ENCODE data around the gene GSTM1.

GSTM1 gene

GRCh38 chr1:109649491-109649914, 38.1 kb upstream of the GSTM1 start:
- Histone ChIP-seq H3K9me3 (ENCODE audit: control insufficient read depth in 5 of 5, low read length in 5 of 5) (no peaks in the 10 kb centered on the region), H3K27ac (ENCODE audit: low read depth, low read length) (no peak overlapping the region), H3K4me3 (ENCODE audit: low read depth in 1 of 5, low read length in 5 of 5) (peak overlapping the region in 4 of 5 donors; percentile 12 to 52 (median 28)), H3K9ac (ENCODE audit: low read length in 5 of 5) (peak overlapping the region in 1 of 5 donors; percentile 43), H3K4me1 (ENCODE audit: control insufficient read depth in 5 of 5, insufficient read depth in 5 of 5, low read length in 5 of 5) (peaks cover 0 to 3% (median 0%) of the 10 kb centered on the region in 5 donors), H3K36me3 (ENCODE audit: control insufficient read depth in 5 of 5, insufficient read depth in 5 of 5, low read length in 5 of 5) (no peaks in the 10 kb centered on the region), H3K27me3 (ENCODE audit: control insufficient read depth in 5 of 5, insufficient read depth in 4 of 5, low read length in 5 of 5) (no peaks in the 10 kb centered on the region)

DNA sequence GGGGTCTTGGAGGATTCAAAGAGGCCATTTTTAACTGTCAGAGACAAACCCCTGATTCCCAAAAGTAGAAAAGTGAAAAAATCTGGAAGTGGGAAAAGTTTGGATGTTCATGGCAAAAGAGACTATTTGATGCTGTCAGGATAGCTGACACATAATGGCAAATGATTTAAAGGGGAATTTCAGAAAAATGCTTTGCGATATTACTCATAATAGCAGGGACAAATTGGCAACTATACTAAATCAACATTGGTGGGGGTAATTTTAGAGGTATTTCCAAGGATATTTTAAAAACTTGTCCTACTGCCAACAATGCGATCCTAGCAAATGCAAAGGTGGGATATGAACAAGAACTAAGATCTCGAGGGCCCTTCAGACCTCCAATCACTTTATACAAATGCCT, 37.0 kb upstream of the GSTM1 start:
- H3K4me1 ChIP-seq (ENCODE audit: control insufficient read depth in 5 of 5, insufficient read depth in 5 of 5, low read length in 5 of 5) = peaks cover 0 to 10% (median 7%) of the 10 kb centered on the region in 5 donors
- no peaks in the 10 kb centered on the region for H3K27me3 ChIP-seq (ENCODE audit: control insufficient read depth in 5 of 5, insufficient read depth in 4 of 5, low read length in 5 of 5)
- H3K27ac ChIP-seq (ENCODE audit: low read depth, low read length) = no peak overlapping the region
- no peak overlapping the region for H3K9ac ChIP-seq (ENCODE audit: low read length in 5 of 5)
- H3K36me3 ChIP-seq (ENCODE audit: control insufficient read depth in 5 of 5, insufficient read depth in 5 of 5, low read length in 5 of 5) = no peaks in the 10 kb centered on the region
- no peaks in the 10 kb centered on the region for H3K9me3 ChIP-seq (ENCODE audit: control insufficient read depth in 5 of 5, low read length in 5 of 5)
- no peak overlapping the region for H3K4me3 ChIP-seq (ENCODE audit: low read depth in 1 of 5, low read length in 5 of 5)

DNA sequence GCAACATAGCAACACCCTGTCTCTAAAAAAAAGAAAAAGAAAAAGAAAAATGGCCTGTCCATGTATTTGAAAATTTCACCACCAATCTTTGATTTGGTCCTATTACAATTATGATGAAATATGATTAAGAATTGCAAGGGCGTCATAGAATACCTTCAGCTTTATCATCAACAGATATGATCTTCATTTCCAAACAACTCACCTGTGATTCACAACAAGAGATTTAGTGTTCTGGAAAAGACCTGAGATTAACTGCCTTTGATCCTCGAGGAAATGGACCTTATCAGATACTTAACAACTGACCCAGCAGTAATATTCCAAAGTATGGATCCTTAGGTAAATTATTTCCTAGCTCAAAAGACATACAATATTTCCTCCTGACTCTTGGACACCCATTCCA, 35.2 kb upstream of the GSTM1 start:
- Histone ChIP-seq H3K4me1 (ENCODE audit: control insufficient read depth in 5 of 5, insufficient read depth in 5 of 5, low read length in 5 of 5) (peaks cover 0 to 24% (median 18%) of the 10 kb centered on the region in 5 donors), H3K36me3 (ENCODE audit: control insufficient read depth in 5 of 5, insufficient read depth in 5 of 5, low read length in 5 of 5) (no peaks in the 10 kb centered on the region), H3K27me3 (ENCODE audit: control insufficient read depth in 5 of 5, insufficient read depth in 4 of 5, low read length in 5 of 5) (no peaks in the 10 kb centered on the region), H3K9me3 (ENCODE audit: control insufficient read depth in 5 of 5, low read length in 5 of 5) (no peaks in the 10 kb centered on the region), H3K4me3 (ENCODE audit: low read depth in 1 of 5, low read length in 5 of 5) (no peak overlapping the region), H3K9ac (ENCODE audit: low read length in 5 of 5) (no peak overlapping the region), H3K27ac (ENCODE audit: low read depth, low read length) (no peak overlapping the region)

- no peak overlapping the region for H3K4me3 ChIP-seq (ENCODE audit: low read depth in 1 of 5, low read length in 5 of 5)
- no peaks in the 10 kb centered on the region for H3K9me3 ChIP-seq (ENCODE audit: control insufficient read depth in 5 of 5, low read length in 5 of 5)
- H3K27me3 ChIP-seq (ENCODE audit: control insufficient read depth in 5 of 5, insufficient read depth in 4 of 5, low read length in 5 of 5) = no peaks in the 10 kb centered on the region
- peaks cover 0 to 9% (median 0%) of the 10 kb centered on the region in 5 donors for H3K36me3 ChIP-seq (ENCODE audit: control insufficient read depth in 5 of 5, insufficient read depth in 5 of 5, low read length in 5 of 5)
- H3K9ac ChIP-seq (ENCODE audit: low read length in 5 of 5) = no peak overlapping the region
- H3K27ac ChIP-seq (ENCODE audit: low read depth, low read length) = no peak overlapping the region
- peaks cover 0 to 24% (median 18%) of the 10 kb centered on the region in 5 donors for H3K4me1 ChIP-seq (ENCODE audit: control insufficient read depth in 5 of 5, insufficient read depth in 5 of 5, low read length in 5 of 5)
Observed at GRCh38 chr1:109653306-109653705, 34.3 kb upstream of the GSTM1 start.

DNA sequence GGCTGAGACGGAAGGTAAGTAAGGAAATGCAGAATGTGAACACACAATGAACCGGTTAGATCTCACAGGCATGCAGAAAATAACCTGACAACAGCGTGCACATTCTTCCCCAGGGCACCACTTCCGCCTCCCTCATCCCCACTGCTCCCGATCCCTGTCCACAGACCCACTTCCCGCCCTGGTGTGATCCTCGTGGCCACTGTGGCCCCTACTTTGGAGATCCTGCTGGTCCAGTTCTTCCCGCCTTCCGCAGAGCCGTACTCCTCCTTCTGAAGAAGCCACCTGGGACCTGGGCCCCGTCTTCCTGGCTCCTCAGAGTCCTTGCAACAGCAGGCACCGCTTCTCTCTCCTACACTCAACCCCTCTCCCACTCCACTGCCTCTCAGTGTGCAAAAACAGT, 33.1 kb upstream of the GSTM1 start:
- H3K27ac ChIP-seq (ENCODE audit: low read depth, low read length) = no peak overlapping the region
- peaks cover 0 to 18% (median 11%) of the 10 kb centered on the region in 5 donors for H3K36me3 ChIP-seq (ENCODE audit: control insufficient read depth in 5 of 5, insufficient read depth in 5 of 5, low read length in 5 of 5)
- peaks cover 0 to 22% (median 18%) of the 10 kb centered on the region in 5 donors for H3K4me1 ChIP-seq (ENCODE audit: control insufficient read depth in 5 of 5, insufficient read depth in 5 of 5, low read length in 5 of 5)
- H3K27me3 ChIP-seq (ENCODE audit: control insufficient read depth in 5 of 5, insufficient read depth in 4 of 5, low read length in 5 of 5) = no peaks in the 10 kb centered on the region
- H3K9me3 ChIP-seq (ENCODE audit: control insufficient read depth in 5 of 5, low read length in 5 of 5) = no peaks in the 10 kb centered on the region
- H3K9ac ChIP-seq (ENCODE audit: low read length in 5 of 5) = no peak overlapping the region
- H3K4me3 ChIP-seq (ENCODE audit: low read depth in 1 of 5, low read length in 5 of 5) = no peak overlapping the region

GRCh38 chr1:109655615-109656519, 31.8 kb upstream of the GSTM1 start, which contains the start of gene GSTM4:
Gene GSTM4 (plus strand): TSS chr1:109656099. CDS start chr1:109656390, 291 bp downstream.
- H3K4me1 ChIP-seq (ENCODE audit: control insufficient read depth in 5 of 5, insufficient read depth in 5 of 5, low read length in 5 of 5) = peaks cover 0 to 21% (median 18%) of the 10 kb centered on the region in 5 donors
- peaks cover 0 to 31% (median 22%) of the 10 kb centered on the region in 5 donors for H3K36me3 ChIP-seq (ENCODE audit: control insufficient read depth in 5 of 5, insufficient read depth in 5 of 5, low read length in 5 of 5)
- peak within 1 kb of the TSS; percentile 83 to 96 (median 85) for H3K4me3 ChIP-seq (ENCODE audit: low read depth in 1 of 5, low read length in 5 of 5)
- no peaks in the 10 kb centered on the region for H3K9me3 ChIP-seq (ENCODE audit: control insufficient read depth in 5 of 5, low read length in 5 of 5)
- H3K9ac ChIP-seq (ENCODE audit: low read length in 5 of 5) = peak within 1 kb of the TSS; percentile 38 to 86 (median 84)
- H3K27ac ChIP-seq (ENCODE audit: low read depth, low read length) = peak within 1 kb of the TSS; percentile 83
- no peaks in the 10 kb centered on the region for H3K27me3 ChIP-seq (ENCODE audit: control insufficient read depth in 5 of 5, insufficient read depth in 4 of 5, low read length in 5 of 5)

DNA sequence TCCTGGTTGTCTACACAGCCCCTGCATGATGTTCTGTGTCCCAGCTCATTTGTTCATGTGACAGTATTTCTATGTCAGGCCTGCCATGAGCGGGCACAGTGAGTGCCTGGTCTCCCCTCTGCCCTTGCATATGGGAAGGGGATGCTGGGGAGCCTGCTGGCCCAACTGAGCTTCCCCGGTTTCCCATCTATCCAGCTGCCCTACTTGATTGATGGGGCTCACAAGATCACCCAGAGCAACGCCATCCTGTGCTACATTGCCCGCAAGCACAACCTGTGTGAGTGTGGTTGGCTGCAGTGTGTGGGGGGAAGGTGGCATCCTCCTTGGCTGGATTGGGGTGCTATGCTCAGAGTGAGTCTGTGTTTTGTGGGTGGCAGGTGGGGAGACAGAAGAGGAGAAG, 30.2 kb upstream of the GSTM1 start:
- Histone ChIP-seq H3K27me3 (ENCODE audit: control insufficient read depth in 5 of 5, insufficient read depth in 4 of 5, low read length in 5 of 5) (no peaks in the 10 kb centered on the region), H3K27ac (ENCODE audit: low read depth, low read length) (no peak overlapping the region), H3K9me3 (ENCODE audit: control insufficient read depth in 5 of 5, low read length in 5 of 5) (no peaks in the 10 kb centered on the region), H3K36me3 (ENCODE audit: control insufficient read depth in 5 of 5, insufficient read depth in 5 of 5, low read length in 5 of 5) (peaks cover 0 to 45% (median 31%) of the 10 kb centered on the region in 5 donors), H3K4me1 (ENCODE audit: control insufficient read depth in 5 of 5, insufficient read depth in 5 of 5, low read length in 5 of 5) (peaks cover 0 to 21% (median 18%) of the 10 kb centered on the region in 5 donors), H3K4me3 (ENCODE audit: low read depth in 1 of 5, low read length in 5 of 5) (no peak overlapping the region), H3K9ac (ENCODE audit: low read length in 5 of 5) (no peak overlapping the region)

GRCh38 chr1:109657970-109658369, 29.6 kb upstream of the GSTM1 start:
- Histone ChIP-seq H3K9ac (ENCODE audit: low read length in 5 of 5) (no peak overlapping the region), H3K4me3 (ENCODE audit: low read depth in 1 of 5, low read length in 5 of 5) (no peak overlapping the region), H3K27me3 (ENCODE audit: control insufficient read depth in 5 of 5, insufficient read depth in 4 of 5, low read length in 5 of 5) (no peaks in the 10 kb centered on the region), H3K27ac (ENCODE audit: low read depth, low read length) (no peak overlapping the region), H3K9me3 (ENCODE audit: control insufficient read depth in 5 of 5, low read length in 5 of 5) (no peaks in the 10 kb centered on the region), H3K4me1 (ENCODE audit: control insufficient read depth in 5 of 5, insufficient read depth in 5 of 5, low read length in 5 of 5) (peaks cover 0 to 21% (median 18%) of the 10 kb centered on the region in 5 donors), H3K36me3 (ENCODE audit: control insufficient read depth in 5 of 5, insufficient read depth in 5 of 5, low read length in 5 of 5) (peaks cover 0 to 45% (median 31%) of the 10 kb centered on the region in 5 donors)

GRCh38 chr1:109658533-109659042, 29.0 kb upstream of the GSTM1 start:
- Histone ChIP-seq H3K9me3 (ENCODE audit: control insufficient read depth in 5 of 5, low read length in 5 of 5) (no peaks in the 10 kb centered on the region), H3K9ac (ENCODE audit: low read length in 5 of 5) (no peak overlapping the region), H3K36me3 (ENCODE audit: control insufficient read depth in 5 of 5, insufficient read depth in 5 of 5, low read length in 5 of 5) (peaks cover 0 to 45% (median 31%) of the 10 kb centered on the region in 5 donors), H3K27me3 (ENCODE audit: control insufficient read depth in 5 of 5, insufficient read depth in 4 of 5, low read length in 5 of 5) (no peaks in the 10 kb centered on the region), H3K27ac (ENCODE audit: low read depth, low read length) (no peak overlapping the region), H3K4me1 (ENCODE audit: control insufficient read depth in 5 of 5, insufficient read depth in 5 of 5, low read length in 5 of 5) (peaks cover 0 to 21% (median 18%) of the 10 kb centered on the region in 5 donors), H3K4me3 (ENCODE audit: low read depth in 1 of 5, low read length in 5 of 5) (no peak overlapping the region)

DNA sequence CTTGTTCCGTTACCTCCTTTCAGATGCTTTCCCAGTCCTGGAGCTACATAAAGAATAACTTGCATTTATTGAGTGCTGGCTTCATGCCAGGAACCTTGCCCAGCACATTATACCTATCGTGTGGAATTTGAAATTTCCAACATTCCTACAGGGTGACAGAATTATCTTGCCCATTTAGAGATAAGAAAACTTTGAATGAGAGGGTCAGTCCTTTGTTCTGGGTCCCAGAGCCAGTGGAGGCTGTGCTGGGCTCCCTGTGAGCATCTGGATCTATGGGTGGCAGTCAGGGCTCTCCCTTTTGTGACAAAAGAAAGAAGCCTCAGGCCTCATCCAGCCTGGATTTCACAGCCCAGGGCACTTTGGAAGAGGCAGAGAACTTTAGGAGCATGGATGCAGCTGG, 28.5 kb upstream of the GSTM1 start:
- Histone ChIP-seq H3K4me1 (ENCODE audit: control insufficient read depth in 5 of 5, insufficient read depth in 5 of 5, low read length in 5 of 5) (peaks cover 0 to 21% (median 18%) of the 10 kb centered on the region in 5 donors), H3K27ac (ENCODE audit: low read depth, low read length) (no peak overlapping the region), H3K9ac (ENCODE audit: low read length in 5 of 5) (no peak overlapping the region), H3K9me3 (ENCODE audit: control insufficient read depth in 5 of 5, low read length in 5 of 5) (no peaks in the 10 kb centered on the region), H3K27me3 (ENCODE audit: control insufficient read depth in 5 of 5, insufficient read depth in 4 of 5, low read length in 5 of 5) (no peaks in the 10 kb centered on the region), H3K4me3 (ENCODE audit: low read depth in 1 of 5, low read length in 5 of 5) (no peak overlapping the region), H3K36me3 (ENCODE audit: control insufficient read depth in 5 of 5, insufficient read depth in 5 of 5, low read length in 5 of 5) (peaks cover 0 to 45% (median 31%) of the 10 kb centered on the region in 5 donors)

Measured in subcutaneous abdominal adipose tissue (tissue), 5 donors.